CD4-positive, alpha-beta T cell (primary cell): ENCODE measurements around the gene TAS2R60. TPM values are rescaled to one million over a fixed set of nuclear protein-coding genes. Genes with fewer than 3 reads are reported as not detected.

Source experiments
- ATAC-seq: fragments of 200-7000 bp; cut with Tn5 transposase; one replicate; pipeline ENCODE4 v1.10.0; 2022; ENCODE audit warnings: mild to moderate bottlenecking; ENCODE audit not compliant: poor library complexity
- CTCF ChIA-PET: fragments of 350-600 bp; sonication (Branson Sonifier 250); formaldehyde crosslinking; loops from one replicate; lab custom pipeline; 2021; ENCODE audit warnings: antibody characterized with exemption, inconsistent platforms; lab: Charles Lee
- POLR2A ChIA-PET: fragments of 350-600 bp; sonication (Branson Sonifier 250); formaldehyde crosslinking; loops from one replicate; lab custom pipeline; 2021; ENCODE audit warnings: antibody characterized with exemption, inconsistent platforms; lab: Charles Lee
- DNase-seq, 14 experiments: peaks; one replicate each; pipeline ENCODE4 v3.0.0-alpha.2; 2013 to 2020; ENCODE audit warnings: mixed read lengths in 2 of 14
- H3K27ac ChIP-seq, 2 donors: one replicate each; pipeline versions ENCODE4 v1.5.1 to v1.7.0; 2013; ENCODE audit warnings: low read length in 2 of 2, low read depth in 1 of 2, mild to moderate bottlenecking in 1 of 2
- H3K27me3 ChIP-seq, 2 experiments: 1 replicate in 1 of 2; 2 replicates in 1 of 2; pipeline versions ENCODE4 v1.6.1 to v1.7.0; 2013; ENCODE audit warnings: low read length in 2 of 2, control low read depth in 1 of 2, mild to moderate bottlenecking in 1 of 2, moderate library complexity in 1 of 2; ENCODE audit not compliant: insufficient read depth in 2 of 2, control insufficient read depth in 1 of 2
- H3K36me3 ChIP-seq: one replicate; pipeline ENCODE4 v1.6.1; 2013; ENCODE audit warnings: low read length, control low read depth; ENCODE audit not compliant: insufficient read depth
- H3K4me1 ChIP-seq: one replicate; pipeline ENCODE4 v1.6.1; 2013; ENCODE audit warnings: low read length, control low read depth; ENCODE audit not compliant: insufficient read depth
- H3K4me3 ChIP-seq: one replicate; pipeline ENCODE4 v1.5.1; 2013; ENCODE audit warnings: mild to moderate bottlenecking, low read length, moderate library complexity
- H3K9me3 ChIP-seq, 2 experiments: 1 replicate in 1 of 2; 2 replicates in 1 of 2; pipeline versions ENCODE4 v1.6.1 to v1.7.0; 2013; ENCODE audit warnings: low read length in 2 of 2, mild to moderate bottlenecking in 2 of 2, control low read depth in 1 of 2, moderate library complexity in 1 of 2; ENCODE audit not compliant: control insufficient read depth in 1 of 2, insufficient read depth in 1 of 2
- H3K27ac Mint-ChIP-seq: one replicate; pipeline ENCODE4 v1.8.0; 2020; ENCODE audit warnings: mixed read lengths
- H3K27me3 Mint-ChIP-seq: one replicate; pipeline ENCODE4 v1.8.0; 2021; ENCODE audit warnings: mixed read lengths
- H3K36me3 Mint-ChIP-seq: one replicate; pipeline ENCODE4 v1.8.0; 2021; ENCODE audit warnings: low read depth, mixed read lengths
- H3K4me1 Mint-ChIP-seq: one replicate; pipeline ENCODE4 v1.8.0; 2021; ENCODE audit warnings: low read depth, mixed read lengths
- H3K4me3 Mint-ChIP-seq: one replicate; pipeline ENCODE4 v1.8.0; 2020; ENCODE audit warnings: mild to moderate bottlenecking, mixed read lengths
- H3K9me3 Mint-ChIP-seq: one replicate; pipeline ENCODE4 v1.8.0; 2020; ENCODE audit warnings: mixed read lengths
- CTCF ChIP-seq: fragments of 200-600 bp; IDR thresholded peaks from one replicate; pipeline ENCODE4 v1.8.0; 2022; ENCODE audit warnings: antibody characterized with exemption, mild to moderate bottlenecking
- intact Hi-C, 2 experiments: fragments of 100-400 bp; cut with DNase I in 1 of 2; cut with micrococcal nuclease in 1 of 2; formaldehyde crosslinking; loops; one replicate each; pipeline versions ENCODE4 v1.15.1 to v1.9.0; 2023 to 2025; cut with DNase I, micrococcal nuclease
- total RNA-seq, 174 experiments: library from RNA in 2 of 174; stranded (reverse) in 2 of 174; gene quantifications; one replicate each; pipeline ENCODE4 v1.2.3 and lab custom pipeline; 2021 to 2026

Gene TAS2R60
- total RNA-seq, 2 experiments from 2014 or later = 0.47 to 0.61 TPM

- POLR2A ChIA-PET = no interaction called here
Measured at GRCh38 chr7:143492043-143492471, 48.8 kb downstream of the TAS2R60 start.

GRCh38 chr7:143492799-143493739 lies 49.8 kb downstream of the TAS2R60 start:
- TF ChIP-seq CTCF = no peak
- H3K27ac ChIP-seq = no peak overlapping the region
- ATAC-seq (no peak), DNase-seq (no peak)
- Mint-ChIP-seq H3K4me3 (no peak overlapping the region), H3K27ac (no peak overlapping the region), H3K4me1 (peaks cover 27% of the 10 kb centered on the region), H3K36me3 (peaks cover 67% of the 10 kb centered on the region), H3K9me3 (no peaks in the 10 kb centered on the region), H3K27me3 (no peaks in the 10 kb centered on the region)
- no peaks in the 10 kb centered on the region for H3K27me3 ChIP-seq
- intact Hi-C loops = no loop called here
- H3K9me3 ChIP-seq = no peaks in the 10 kb centered on the region
- CTCF ChIA-PET = no interaction called here
- no peak overlapping the region for H3K4me3 ChIP-seq
- H3K4me1 ChIP-seq = no peaks in the 10 kb centered on the region
- peaks cover 2% of the 10 kb centered on the region for H3K36me3 ChIP-seq
- POLR2A ChIA-PET = no interaction called here

More at GRCh38 chr7:143492043-143492471, 48.8 kb downstream of the TAS2R60 start:
- no peak overlapping the region for H3K27ac Mint-ChIP-seq
- no peak for ATAC-seq
- peak in 2 of 14 experiments; percentile 18 to 42 for DNase-seq
- no peaks in the 10 kb centered on the region for H3K9me3 Mint-ChIP-seq
- intact Hi-C loops = no loop called here
- Histone ChIP-seq H3K4me3 (no peak overlapping the region), H3K4me1 (no peaks in the 10 kb centered on the region), H3K27me3 (no peaks in the 10 kb centered on the region), H3K27ac (no peak overlapping the region), H3K36me3 (peaks cover 3% of the 10 kb centered on the region), H3K9me3 (no peaks in the 10 kb centered on the region)
- no peak for TF ChIP-seq CTCF
- peaks cover 66% of the 10 kb centered on the region for H3K36me3 Mint-ChIP-seq
- H3K4me1 Mint-ChIP-seq = peaks cover 27% of the 10 kb centered on the region
- no peak overlapping the region for H3K4me3 Mint-ChIP-seq
- CTCF ChIA-PET = no interaction called here
- H3K27me3 Mint-ChIP-seq = no peaks in the 10 kb centered on the region

GRCh38 chr7:143493751-143494150 lies 50.5 kb downstream of the TAS2R60 start:
- H3K36me3 Mint-ChIP-seq = peaks cover 60% of the 10 kb centered on the region
- intact Hi-C loops = no loop called here
- DNase-seq (peak in 1 of 14 experiments; percentile 25), ATAC-seq (no peak)
- TF ChIP-seq CTCF = no peak
- Histone ChIP-seq H3K4me3 (no peak overlapping the region), H3K4me1 (no peaks in the 10 kb centered on the region), H3K27ac (no peak overlapping the region), H3K36me3 (no peaks in the 10 kb centered on the region), H3K9me3 (no peaks in the 10 kb centered on the region), H3K27me3 (no peaks in the 10 kb centered on the region)
- ChIA-PET POLR2A (interaction anchor here (0.7 kb wide), 1 partner anchor 157 kb away, joined by 3 read pairs; no protein-coding TSS in a partner anchor), CTCF (no interaction called here)
- no peak overlapping the region for H3K27ac Mint-ChIP-seq
- no peak overlapping the region for H3K4me3 Mint-ChIP-seq
- H3K27me3 Mint-ChIP-seq = no peaks in the 10 kb centered on the region
- peaks cover 27% of the 10 kb centered on the region for H3K4me1 Mint-ChIP-seq
- no peaks in the 10 kb centered on the region for H3K9me3 Mint-ChIP-seq

Other genes starting within 250 kb of the TAS2R60 start
- gene TAS2R40, start 221.4 kb upstream of the TAS2R60 start, total RNA-seq = not detected
- 100 to 1,000 TPM; 245 to 259 TPM for gene GSTK1, start 180.0 kb upstream of the TAS2R60 start, total RNA-seq
- under 1 TPM; 0.20 to 0.27 TPM for gene TMEM139, start 158.5 kb upstream of the TAS2R60 start, total RNA-seq
- 10 to 100 TPM; 19.1 to 21.9 TPM for gene CASP2, start 155.1 kb upstream of the TAS2R60 start, total RNA-seq
- gene CLCN1, start 127.3 kb upstream of the TAS2R60 start, total RNA-seq = not detected
- under 1 TPM in 1 of 2 experiments, not detected in 1; 0.14 TPM for gene FAM131B, start 80.7 kb upstream of the TAS2R60 start, total RNA-seq
- gene ZYX, start 62.1 kb upstream of the TAS2R60 start, total RNA-seq = 100 to 1,000 TPM; 132 to 146 TPM
- 10 to 100 TPM; 16.0 to 19.0 TPM for gene EPHA1, start 34.6 kb upstream of the TAS2R60 start, total RNA-seq
- under 1 TPM; 0.69 to 0.73 TPM for gene TAS2R41, start 34.4 kb downstream of the TAS2R60 start, total RNA-seq
- under 1 TPM; 0.25 to 0.47 TPM for gene CTAGE15, start 128.3 kb downstream of the TAS2R60 start, total RNA-seq
- gene TCAF2, start 177.5 kb downstream of the TAS2R60 start, total RNA-seq = 10 to 100 TPM; 29.6 to 30.2 TPM